ENCODE data around the gene PPARG. TPM values are rescaled to one million over a fixed set of nuclear protein-coding genes. Genes with fewer than 3 reads are reported as not detected.
"Not testable (repeated sequence)": the region's sequence is repeated elsewhere in the genome, so short reads cannot be mapped to it uniquely, and the experiment has no call there.

PPARG gene
- total and polyA plus RNA-seq, 4 donors, result 8.3 to 41.4 (median 26.2) TPM

DNA sequence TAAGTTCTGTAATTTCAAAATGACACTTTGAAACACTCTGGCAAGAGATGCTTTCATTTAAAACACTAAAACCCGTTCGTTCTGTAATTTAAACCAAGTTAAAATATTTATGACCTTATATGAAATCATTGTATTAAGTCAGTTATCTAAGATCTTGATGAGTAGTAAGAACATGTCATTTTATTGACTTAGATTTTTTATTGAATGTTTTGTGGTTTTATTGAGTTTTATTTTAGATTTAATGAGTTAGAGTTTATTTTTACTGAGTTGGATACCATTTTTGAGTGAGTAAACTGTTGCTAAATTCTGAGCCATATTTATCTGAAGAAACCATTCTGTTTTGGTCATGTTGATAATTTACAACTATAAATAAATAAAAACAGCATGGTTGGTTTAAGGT is 94.3 kb downstream of the PPARG start:
- WGBS, 2 donors, result 90 to 94% methylated on average over 2 of the region's 2 CpGs
- no peak for TF ChIP-seq CTCF (IDR thresholded peaks at IDR 0.05; ENCODE audit: control extremely low read depth, extremely low read depth)
- no peak overlapping the region for H3K4me3 ChIP-seq
- H3K9ac ChIP-seq (ENCODE audit: insufficient read depth in 1 of 2, low read length in 2 of 2), result no peak overlapping the region
- DNase-seq, result no peak
- no peak overlapping the region for H3K27ac ChIP-seq (ENCODE audit: low read depth in 1 of 2, low read length in 1 of 2)
- peaks cover 0 to 2% (median 0%) of the 10 kb centered on the region in 5 donors for H3K4me1 ChIP-seq (ENCODE audit: control insufficient read depth in 5 of 5, insufficient read depth in 5 of 5, low read length in 5 of 5)
- H3K36me3 ChIP-seq (ENCODE audit: control insufficient read depth in 4 of 4, insufficient read depth in 4 of 4, low read length in 4 of 4), result no peaks in the 10 kb centered on the region
- no peaks in the 10 kb centered on the region for H3K27me3 ChIP-seq (ENCODE audit: control insufficient read depth in 3 of 3, insufficient read depth in 3 of 3, low read length in 2 of 3)
- no peak for ATAC-seq (ENCODE audit: insufficient read depth, low FRiP score)
- peaks cover 0 to 1% (median 0%) of the 10 kb centered on the region in 4 donors for H3K9me3 ChIP-seq (ENCODE audit: control insufficient read depth in 4 of 4, insufficient read depth in 3 of 4, low read length in 3 of 4)

- no peak overlapping the region for H3K9ac ChIP-seq (ENCODE audit: insufficient read depth in 1 of 2, low read length in 2 of 2)
- no peak for ATAC-seq (ENCODE audit: insufficient read depth, low FRiP score)
- peaks cover 0 to 2% (median 0%) of the 10 kb centered on the region in 5 donors for H3K4me1 ChIP-seq (ENCODE audit: control insufficient read depth in 5 of 5, insufficient read depth in 5 of 5, low read length in 5 of 5)
- H3K27me3 ChIP-seq (ENCODE audit: control insufficient read depth in 3 of 3, insufficient read depth in 3 of 3, low read length in 2 of 3), result no peaks in the 10 kb centered on the region
- no peak for TF ChIP-seq CTCF (IDR thresholded peaks at IDR 0.05; ENCODE audit: control extremely low read depth, extremely low read depth)
- no peak overlapping the region for H3K27ac ChIP-seq (ENCODE audit: low read depth in 1 of 2, low read length in 1 of 2)
- 88 to 96% methylated on average over 1 of the region's 1 CpG for WGBS, 2 donors
- H3K9me3 ChIP-seq (ENCODE audit: control insufficient read depth in 4 of 4, insufficient read depth in 3 of 4, low read length in 3 of 4), result peaks cover 0 to 1% (median 0%) of the 10 kb centered on the region in 4 donors
- no peaks in the 10 kb centered on the region for H3K36me3 ChIP-seq (ENCODE audit: control insufficient read depth in 4 of 4, insufficient read depth in 4 of 4, low read length in 4 of 4)
- peak in 1 of 3 donors; percentile 35 for DNase-seq
- no peak overlapping the region for H3K4me3 ChIP-seq
Measured at GRCh38 chr3:12384451-12385233, 95.8 kb downstream of the PPARG start.

- not testable (repeated sequence) for H3K27me3 ChIP-seq (ENCODE audit: control insufficient read depth in 3 of 3, insufficient read depth in 3 of 3, low read length in 2 of 3); H3K4me3 ChIP-seq; H3K4me1 ChIP-seq (ENCODE audit: control insufficient read depth in 5 of 5, insufficient read depth in 5 of 5, low read length in 5 of 5); H3K9me3 ChIP-seq (ENCODE audit: control insufficient read depth in 4 of 4, insufficient read depth in 3 of 4, low read length in 3 of 4); ATAC-seq (ENCODE audit: insufficient read depth, low FRiP score); H3K27ac ChIP-seq (ENCODE audit: low read depth in 1 of 2, low read length in 1 of 2); DNase-seq; H3K36me3 ChIP-seq (ENCODE audit: control insufficient read depth in 4 of 4, insufficient read depth in 4 of 4, low read length in 4 of 4); H3K9ac ChIP-seq (ENCODE audit: insufficient read depth in 1 of 2, low read length in 2 of 2)
- 87 to 92% methylated on average over 4 of the region's 4 CpGs for WGBS, 2 donors
Measured at GRCh38 chr3:12386514-12387291, 97.8 kb downstream of the PPARG start.

DNA sequence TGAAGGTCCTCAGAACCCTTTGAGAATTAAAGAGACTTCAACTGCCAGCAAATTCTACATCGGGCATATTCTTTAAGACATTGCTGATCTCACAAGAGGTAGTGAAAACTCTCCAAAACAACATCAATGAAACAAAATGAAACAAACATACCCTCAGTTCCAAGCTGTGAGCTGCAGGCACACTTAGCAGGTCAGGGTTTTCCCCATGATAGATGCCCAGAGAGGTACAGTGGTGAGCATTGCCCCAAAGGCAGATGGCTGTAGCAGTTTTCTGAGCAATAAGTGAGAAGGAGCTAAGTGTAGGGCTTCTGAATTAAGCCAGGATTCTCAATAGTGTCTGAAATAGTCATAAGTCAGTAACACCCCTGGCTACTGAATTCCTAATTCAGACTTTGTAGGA is 99.3 kb downstream of the PPARG start:
- ATAC-seq (ENCODE audit: insufficient read depth, low FRiP score) (no peak), DNase-seq (no peak)
- Histone ChIP-seq H3K27ac (ENCODE audit: low read depth in 1 of 2, low read length in 1 of 2) (no peak overlapping the region), H3K27me3 (ENCODE audit: control insufficient read depth in 3 of 3, insufficient read depth in 3 of 3, low read length in 2 of 3) (no peaks in the 10 kb centered on the region), H3K9me3 (ENCODE audit: control insufficient read depth in 4 of 4, insufficient read depth in 3 of 4, low read length in 3 of 4) (peaks cover 0 to 1% (median 0%) of the 10 kb centered on the region in 4 donors), H3K4me3 (no peak overlapping the region), H3K36me3 (ENCODE audit: control insufficient read depth in 4 of 4, insufficient read depth in 4 of 4, low read length in 4 of 4) (no peaks in the 10 kb centered on the region), H3K9ac (ENCODE audit: insufficient read depth in 1 of 2, low read length in 2 of 2) (no peak overlapping the region), H3K4me1 (ENCODE audit: control insufficient read depth in 5 of 5, insufficient read depth in 5 of 5, low read length in 5 of 5) (peaks cover 0 to 20% (median 0%) of the 10 kb centered on the region in 5 donors)
- TF ChIP-seq CTCF (IDR thresholded peaks at IDR 0.05; ENCODE audit: control extremely low read depth, extremely low read depth), result no peak
- WGBS, 2 donors, result 81 to 89% methylated on average over 1 of the region's 1 CpG

All from lung (tissue), 12 donors.